HG03066 (cell line): ENCODE measurements around the gene ITCH.
A peak's percentile ranks its signal among the peaks of the same experiment; 100 is the strongest.
"Not testable (repeated sequence)": the region's sequence is repeated elsewhere in the genome, so short reads cannot be mapped to it uniquely, and the experiment has no call there.

Experiments
- ATAC-seq: cut with Tn5 transposase; IDR thresholded peaks from one replicate; pipeline ENCODE4 v1.9.1; 2021; ENCODE audit warnings: low read depth; ENCODE audit not compliant: unreplicated experiment

Gene ITCH

DNA sequence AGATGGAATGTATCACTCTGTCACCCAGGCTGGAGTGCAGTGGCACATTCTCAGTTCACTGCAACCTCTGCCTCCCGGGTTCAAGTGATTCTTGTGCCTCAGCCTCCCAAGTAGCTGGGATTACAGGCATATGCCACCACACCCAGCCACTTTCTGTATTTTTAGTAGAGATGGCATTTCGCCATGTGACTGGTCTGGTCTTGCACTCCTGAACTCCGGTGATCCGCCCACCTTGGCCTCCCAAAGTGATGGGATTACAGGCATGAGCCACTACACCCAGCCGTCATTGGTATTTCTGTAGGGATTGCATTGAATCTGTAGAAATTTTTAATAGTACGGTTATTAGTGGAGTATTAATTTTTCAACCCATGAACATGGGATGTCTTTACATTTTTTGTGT is 134.5 kb downstream of the ITCH start:
- ATAC-seq = not testable (repeated sequence)

- no peak for ATAC-seq
These were observed 137.8 kb downstream of the ITCH start for GRCh38 chr20:34500823-34501222.

DNA sequence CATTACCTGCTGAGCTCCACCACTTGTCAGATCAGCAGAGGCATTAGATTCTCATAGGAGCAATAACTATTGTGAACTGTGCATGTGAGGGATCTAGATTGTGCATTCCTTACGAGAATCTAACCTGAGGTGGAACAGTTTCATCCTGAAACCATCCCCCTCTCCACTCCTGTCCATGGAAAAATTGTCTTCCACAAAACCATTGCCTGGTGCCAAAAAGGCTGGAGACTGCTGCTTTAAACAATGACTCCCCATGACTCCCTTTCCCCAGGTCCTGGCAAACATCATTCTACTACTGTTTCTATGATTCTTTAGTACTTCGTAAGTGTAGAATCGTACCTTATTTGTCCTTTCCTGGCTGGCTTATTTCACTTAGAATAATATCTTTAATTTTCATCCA is 143.4 kb downstream of the ITCH start:
- no peak for ATAC-seq

GRCh38 chr20:34507702-34508413 is 144.8 kb downstream of the ITCH start:
- no peak for ATAC-seq

DNA sequence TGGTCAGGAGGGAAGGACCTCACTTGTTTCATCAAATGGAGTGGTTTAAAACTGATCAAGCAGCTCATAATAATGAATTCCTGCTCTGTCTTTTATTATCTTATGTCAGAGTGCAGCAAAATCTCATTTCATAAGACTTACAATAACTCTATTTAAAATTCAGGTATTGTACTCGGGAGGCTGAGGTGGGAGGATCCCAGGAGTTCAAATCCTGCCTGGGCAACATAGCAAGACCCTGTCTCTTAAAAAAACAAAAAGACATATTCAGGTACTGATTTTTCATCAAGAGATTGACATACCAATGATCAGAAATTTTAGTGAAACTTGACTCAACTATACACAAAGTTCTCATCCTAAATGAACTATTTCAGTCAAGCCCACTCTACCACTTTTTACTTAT is 147.5 kb downstream of the ITCH start:
- ATAC-seq = no peak

GRCh38 chr20:34511891-34512265 is 148.8 kb downstream of the ITCH start:
- ATAC-seq = no peak

- no peak for ATAC-seq
These were observed 149.3 kb downstream of the ITCH start for GRCh38 chr20:34512266-34512954.

DNA sequence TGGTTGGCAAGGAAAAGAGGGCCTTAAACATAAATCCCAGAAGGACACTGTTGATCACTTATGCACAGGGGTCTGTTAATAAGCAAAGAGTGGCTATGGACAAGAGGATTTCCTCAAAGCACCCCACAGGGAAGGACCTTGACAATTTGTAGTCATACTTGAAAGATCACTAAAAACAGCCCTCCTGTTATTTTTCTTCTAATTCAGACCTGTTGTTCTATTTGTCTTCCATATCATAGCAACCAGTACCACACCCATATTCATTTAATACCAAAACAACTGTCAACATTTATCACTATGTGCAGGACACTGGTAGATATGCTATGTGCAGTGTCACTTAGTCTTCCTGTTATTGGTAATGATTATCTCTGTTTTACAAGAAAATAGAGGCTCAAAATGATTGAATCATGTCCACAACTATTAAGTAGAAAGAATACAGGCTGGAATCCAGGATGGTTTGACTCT is 149.9 kb downstream of the ITCH start:
- ATAC-seq = no peak

DNA sequence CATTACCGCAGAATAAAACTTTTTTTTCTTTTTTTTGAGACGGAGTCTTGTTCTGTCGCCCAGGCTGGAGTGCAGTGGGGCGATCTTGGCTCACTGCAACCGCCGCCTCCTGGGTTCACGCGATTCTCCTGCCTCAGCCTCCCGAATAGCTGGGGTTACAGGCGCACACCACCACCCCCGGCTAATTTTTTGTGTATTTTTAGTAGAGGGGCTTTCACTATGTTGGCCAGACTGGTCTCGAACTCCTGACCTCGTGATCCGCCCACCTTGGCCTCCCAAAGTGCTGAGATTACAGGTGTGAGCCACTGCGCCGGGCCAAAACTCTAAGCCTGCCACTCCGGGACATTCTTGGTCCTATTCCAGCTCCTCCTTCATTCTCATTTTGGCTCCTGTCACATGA is 151.0 kb downstream of the ITCH start:
- ATAC-seq = not testable (repeated sequence)

DNA sequence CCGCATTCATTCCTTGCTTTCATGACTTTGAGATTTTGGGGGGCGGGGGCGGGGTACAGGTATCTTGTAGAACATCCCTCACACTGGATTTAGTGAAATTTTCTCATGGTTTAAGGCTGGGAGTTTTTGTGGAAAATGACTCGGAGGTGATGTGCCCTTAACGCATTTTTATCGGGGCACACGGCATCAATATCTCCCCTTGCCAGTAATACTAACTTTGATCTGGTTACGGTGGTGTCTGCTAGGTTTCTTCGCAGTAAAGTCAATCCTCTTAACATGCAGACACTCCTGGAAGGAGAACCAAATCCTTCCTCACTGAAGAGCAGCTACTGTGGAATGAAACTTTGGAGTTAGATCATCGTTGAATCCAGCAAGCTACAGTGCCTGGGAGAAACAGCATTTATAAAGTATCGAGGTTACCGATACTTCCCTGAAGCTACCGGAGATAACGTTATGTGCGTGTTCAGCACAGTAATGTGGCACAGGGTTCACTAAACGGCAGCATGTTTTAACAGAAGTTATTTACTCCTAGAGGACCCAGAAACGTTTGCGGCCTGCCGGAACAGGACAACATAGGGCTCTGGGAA is 151.9 kb downstream of the ITCH start:
- no peak for ATAC-seq

- peak; percentile 56 for ATAC-seq
These were observed 152.6 kb downstream of the ITCH start for GRCh38 chr20:34515484-34516246.

- ATAC-seq = peak; percentile 62
These were observed 153.4 kb downstream of the ITCH start, which contains the start of gene DYNLRB1 for GRCh38 chr20:34516247-34517113. Gene DYNLRB1, plus strand, starts transcription at chr20:34516422. Its CDS starts 37 bp downstream, at chr20:34516459.

DNA sequence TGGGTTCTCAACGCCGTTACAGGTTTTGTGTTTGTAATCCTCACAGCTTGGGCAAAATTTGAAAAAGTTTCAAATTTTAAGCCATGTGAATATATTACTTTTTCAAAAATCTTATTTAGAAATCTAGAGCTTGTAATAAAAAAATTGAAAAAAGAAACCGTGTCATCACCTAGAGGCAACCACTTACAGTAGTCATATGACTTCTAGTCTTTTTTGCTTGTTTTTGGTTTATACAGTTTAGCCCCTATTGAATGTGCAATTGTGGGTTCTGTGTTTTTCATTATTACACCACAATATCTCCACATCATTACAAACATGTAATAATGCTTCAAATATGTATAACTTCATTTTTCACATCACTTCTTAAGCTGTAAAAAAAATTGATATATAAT is 154.0 kb downstream of the ITCH start:
- no peak for ATAC-seq

- not testable (repeated sequence) for ATAC-seq
These were observed 155.8 kb downstream of the ITCH start for GRCh38 chr20:34518863-34519262.

GRCh38 chr20:34519841-34520240 is 156.8 kb downstream of the ITCH start:
- ATAC-seq = not testable (repeated sequence)

GRCh38 chr20:34522969-34523871 is 160.1 kb downstream of the ITCH start:
- no peak for ATAC-seq

- ATAC-seq = no peak
These were observed 161.4 kb downstream of the ITCH start for GRCh38 chr20:34524426-34524825.

DNA sequence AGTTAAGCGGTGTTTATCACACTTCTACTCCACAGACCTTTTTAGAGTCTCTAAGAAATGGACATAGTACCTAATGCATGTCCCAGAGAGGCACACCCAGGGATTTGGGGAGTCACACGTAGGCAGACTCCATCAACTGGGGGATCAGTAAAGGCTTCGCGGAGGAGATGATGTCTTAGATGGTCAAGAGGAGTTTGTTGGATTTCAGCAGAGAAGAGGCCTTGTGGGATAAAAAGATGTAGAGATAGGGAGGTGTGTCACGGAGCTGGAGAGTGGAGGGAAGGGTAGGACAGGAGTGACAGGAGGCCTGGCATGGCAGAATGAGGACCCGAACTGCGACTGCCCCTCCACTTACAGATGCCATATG is 162.3 kb downstream of the ITCH start:
- no peak for ATAC-seq
